Measurements from ENCODE around the gene DEK. TPM values are rescaled to one million over a fixed set of nuclear protein-coding genes. Genes with fewer than 3 reads are reported as not detected.
A peak's percentile ranks its signal among the peaks of the same experiment; 100 is the strongest.

Gene DEK
- total and polyA plus RNA-seq, 2 of the 13 experiments (the other 11 are each of a cell fraction or from before 2014, with no cell fraction given), result 53.2 to 276 TPM

DNA sequence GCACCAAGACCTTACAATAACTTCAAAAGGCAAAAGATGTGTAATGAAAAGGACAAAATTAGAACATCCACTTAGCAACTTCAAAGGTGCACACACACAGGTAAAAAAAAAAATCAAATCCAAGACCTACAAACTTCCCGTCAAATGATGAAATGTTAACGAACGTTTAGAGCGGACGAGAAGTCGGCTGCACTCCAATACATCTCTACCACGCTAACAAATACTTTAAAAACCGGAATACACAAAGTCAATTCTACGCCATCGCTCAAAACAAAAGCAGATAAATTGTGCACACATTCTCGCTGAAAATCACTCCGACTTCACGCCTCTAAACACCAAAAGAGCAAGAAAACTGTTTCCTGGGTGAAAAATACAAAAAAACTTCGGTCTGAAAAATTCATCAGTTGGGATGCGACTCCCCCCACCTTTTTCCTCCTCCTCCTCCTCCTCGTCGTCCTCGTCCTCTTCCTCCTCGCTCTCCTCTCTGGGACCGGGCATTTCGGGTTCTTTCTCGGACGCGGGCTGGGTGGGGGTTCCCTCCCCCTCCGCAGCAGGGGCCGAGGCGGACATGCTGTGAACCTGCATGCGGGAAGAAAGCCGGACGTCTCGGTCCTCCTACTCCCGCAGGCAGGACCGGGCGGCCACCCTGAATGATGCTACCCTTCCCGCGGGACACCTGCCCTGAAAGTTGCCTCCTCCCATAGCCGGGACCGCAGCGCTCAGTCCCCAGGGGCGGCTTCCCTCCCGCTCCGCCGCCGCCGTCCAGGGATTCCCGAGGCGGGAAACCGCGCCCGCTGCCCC lies 712 bp downstream of the DEK start (continued):
- TF ChIP-seq, protein P1, sequence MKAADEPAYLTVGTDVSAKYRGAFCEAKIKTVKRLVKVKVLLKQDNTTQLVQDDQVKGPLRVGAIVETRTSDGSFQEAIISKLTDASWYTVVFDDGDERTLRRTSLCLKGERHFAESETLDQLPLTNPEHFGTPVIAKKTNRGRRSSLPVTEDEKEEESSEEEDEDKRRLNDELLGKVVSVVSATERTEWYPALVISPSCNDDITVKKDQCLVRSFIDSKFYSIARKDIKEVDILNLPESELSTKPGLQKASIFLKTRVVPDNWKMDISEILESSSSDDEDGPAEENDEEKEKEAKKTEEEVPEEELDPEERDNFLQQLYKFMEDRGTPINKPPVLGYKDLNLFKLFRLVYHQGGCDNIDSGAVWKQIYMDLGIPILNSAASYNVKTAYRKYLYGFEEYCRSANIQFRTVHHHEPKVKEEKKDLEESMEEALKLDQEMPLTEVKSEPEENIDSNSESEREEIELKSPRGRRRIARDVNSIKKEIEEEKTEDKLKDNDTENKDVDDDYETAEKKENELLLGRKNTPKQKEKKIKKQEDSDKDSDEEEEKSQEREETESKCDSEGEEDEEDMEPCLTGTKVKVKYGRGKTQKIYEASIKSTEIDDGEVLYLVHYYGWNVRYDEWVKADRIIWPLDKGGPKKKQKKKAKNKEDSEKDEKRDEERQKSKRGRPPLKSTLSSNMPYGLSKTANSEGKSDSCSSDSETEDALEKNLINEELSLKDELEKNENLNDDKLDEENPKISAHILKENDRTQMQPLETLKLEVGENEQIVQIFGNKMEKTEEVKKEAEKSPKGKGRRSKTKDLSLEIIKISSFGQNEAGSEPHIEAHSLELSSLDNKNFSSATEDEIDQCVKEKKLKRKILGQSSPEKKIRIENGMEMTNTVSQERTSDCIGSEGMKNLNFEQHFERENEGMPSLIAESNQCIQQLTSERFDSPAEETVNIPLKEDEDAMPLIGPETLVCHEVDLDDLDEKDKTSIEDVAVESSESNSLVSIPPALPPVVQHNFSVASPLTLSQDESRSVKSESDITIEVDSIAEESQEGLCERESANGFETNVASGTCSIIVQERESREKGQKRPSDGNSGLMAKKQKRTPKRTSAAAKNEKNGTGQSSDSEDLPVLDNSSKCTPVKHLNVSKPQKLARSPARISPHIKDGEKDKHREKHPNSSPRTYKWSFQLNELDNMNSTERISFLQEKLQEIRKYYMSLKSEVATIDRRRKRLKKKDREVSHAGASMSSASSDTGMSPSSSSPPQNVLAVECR (CRISPR knock-in tag; IDR thresholded peaks at IDR 0.05; ENCODE audit: borderline replicate concordance), result 0 out of 2 replicates have a peak, but pooled peaks have one; percentile 33
- peak; percentile 55; the same call in 1 of the 2 replicates for TF ChIP-seq ZNF782 (CRISPR knock-in tag; IDR thresholded peaks at IDR 0.05; ENCODE audit: borderline replicate concordance)
- TF ChIP-seq, protein P2, sequence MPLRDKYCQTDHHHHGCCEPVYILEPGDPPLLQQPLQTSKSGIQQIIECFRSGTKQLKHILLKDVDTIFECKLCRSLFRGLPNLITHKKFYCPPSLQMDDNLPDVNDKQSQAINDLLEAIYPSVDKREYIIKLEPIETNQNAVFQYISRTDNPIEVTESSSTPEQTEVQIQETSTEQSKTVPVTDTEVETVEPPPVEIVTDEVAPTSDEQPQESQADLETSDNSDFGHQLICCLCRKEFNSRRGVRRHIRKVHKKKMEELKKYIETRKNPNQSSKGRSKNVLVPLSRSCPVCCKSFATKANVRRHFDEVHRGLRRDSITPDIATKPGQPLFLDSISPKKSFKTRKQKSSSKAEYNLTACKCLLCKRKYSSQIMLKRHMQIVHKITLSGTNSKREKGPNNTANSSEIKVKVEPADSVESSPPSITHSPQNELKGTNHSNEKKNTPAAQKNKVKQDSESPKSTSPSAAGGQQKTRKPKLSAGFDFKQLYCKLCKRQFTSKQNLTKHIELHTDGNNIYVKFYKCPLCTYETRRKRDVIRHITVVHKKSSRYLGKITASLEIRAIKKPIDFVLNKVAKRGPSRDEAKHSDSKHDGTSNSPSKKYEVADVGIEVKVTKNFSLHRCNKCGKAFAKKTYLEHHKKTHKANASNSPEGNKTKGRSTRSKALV (CRISPR knock-in tag; IDR thresholded peaks at IDR 0.05), result no peak
- 0 out of 2 replicates have a peak, but pooled peaks have one; percentile 19 for TF ChIP-seq ZNF878 (CRISPR knock-in tag; IDR thresholded peaks at IDR 0.05)
- TF ChIP-seq ZNF740 (CRISPR knock-in tag; IDR thresholded peaks at IDR 0.05), result no peak
- peak; percentile 81; the same call in 1 of the 2 replicates for TF ChIP-seq EEA1 (CRISPR knock-in tag; IDR thresholded peaks at IDR 0.05; ENCODE audit: borderline replicate concordance)
- peak; percentile 14; the same call in 1 of the 2 replicates for TF ChIP-seq SALL1 (CRISPR knock-in tag; IDR thresholded peaks at IDR 0.05)
- TF ChIP-seq PITX1 (CRISPR knock-in tag; IDR thresholded peaks at IDR 0.05), result 0 out of 2 replicates have a peak, but pooled peaks have one; percentile 34
- peak; percentile 15; the same call in 1 of the 2 replicates for TF ChIP-seq ZNF570 (CRISPR knock-in tag; IDR thresholded peaks at IDR 0.05; ENCODE audit: borderline replicate concordance)
- TF ChIP-seq ZNF704 (CRISPR knock-in tag; IDR thresholded peaks at IDR 0.05; ENCODE audit: borderline replicate concordance), result peak; percentile 54; the same call in 1 of the 2 replicates
- TF ChIP-seq GZF1 (CRISPR knock-in tag; IDR thresholded peaks at IDR 0.05), result 0 out of 2 replicates have a peak, but pooled peaks have one; percentile 54
- TF ChIP-seq NONO (IDR thresholded peaks at IDR 0.05), result no peak
- TF ChIP-seq NONO (CRISPR knock-in tag; conservative IDR thresholded peaks at IDR 0.05), result peak; percentile 10; the same call in 1 of the 2 replicates
- peak; percentile 15; the same call in 1 of the 2 replicates for TF ChIP-seq TFAP4 (IDR thresholded peaks at IDR 0.05; ENCODE audit: borderline replicate concordance, low read depth)
- peak; percentile 53 for TF ChIP-seq RBM39 (IDR thresholded peaks at IDR 0.05; ENCODE audit: low read depth, low read length, poor library complexity, severe bottlenecking)
- TF ChIP-seq ZMYM2 (CRISPR knock-in tag; IDR thresholded peaks at IDR 0.05), result 0 out of 2 replicates have a peak, but pooled peaks have one; percentile 55
- TF ChIP-seq NRL (CRISPR knock-in tag; IDR thresholded peaks at IDR 0.05; ENCODE audit: borderline replicate concordance), result peak; percentile 63; the same call in 1 of the 2 replicates
- TF ChIP-seq ELF3 (CRISPR knock-in tag; IDR thresholded peaks at IDR 0.05), result peak; percentile 5; the same call in 1 of the 2 replicates
- TF ChIP-seq ZSCAN29 (CRISPR knock-in tag; conservative IDR thresholded peaks at IDR 0.05), result 0 out of 2 replicates have a peak, but pooled peaks have one; percentile 85
